Dermis blood vessel endothelial cell (primary cell): ENCODE results near the gene ISYNA1. TPM values are rescaled to one million over a fixed set of nuclear protein-coding genes. Genes with fewer than 3 reads are reported as not detected.

Experiments used
- DNase-seq: peaks from one replicate; pipeline ENCODE4 v3.0.0; 2010
- total RNA-seq: library from RNA; depleted of rRNA; stranded (reverse); fragments of >200 nt; gene quantifications from 2 replicates; pipeline ENCODE4 v1.2.3, GENCODE V29; 2014

Gene ISYNA1
- total RNA-seq, 1 donor from 2014 or later = 35.4 TPM

DNA sequence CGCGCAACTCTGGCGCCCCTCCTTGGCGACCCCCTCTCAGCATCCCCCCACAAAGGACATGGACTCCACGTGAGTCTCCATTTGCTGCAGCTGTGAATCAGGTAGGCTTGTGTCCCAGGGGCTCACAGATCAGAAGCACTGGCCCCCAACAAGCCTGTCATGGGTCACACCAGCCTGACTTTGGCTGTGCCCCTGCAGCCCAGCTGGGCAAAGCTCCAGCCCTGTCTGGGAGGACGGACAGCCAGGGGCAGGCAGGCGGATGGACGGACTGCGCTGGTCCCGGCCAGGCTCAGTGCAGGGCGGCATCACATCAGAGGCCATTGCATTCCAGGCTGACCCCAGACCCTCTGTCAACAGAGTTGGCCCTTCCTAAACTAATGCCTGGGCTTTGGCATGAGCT lies 28.4 kb upstream of the ISYNA1 start:
- no peak for DNase-seq

DNA sequence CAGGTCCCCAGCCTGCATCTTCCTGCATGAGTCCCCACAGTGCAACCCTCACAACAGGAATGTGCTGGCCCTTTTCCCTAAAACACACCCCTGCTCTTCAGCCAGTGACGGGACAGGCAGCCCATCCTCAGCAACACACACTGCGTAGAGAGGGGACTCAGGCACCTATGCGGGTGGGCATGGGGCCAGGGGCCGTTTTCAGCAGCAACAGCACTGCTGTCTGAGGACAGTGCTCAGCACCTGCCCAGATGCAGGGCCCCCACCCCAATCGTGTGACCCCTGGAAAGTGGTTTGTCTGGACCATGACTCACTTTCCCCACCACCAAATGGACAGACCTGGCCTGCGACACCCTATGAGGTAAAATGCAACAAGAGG lies 28.0 kb upstream of the ISYNA1 start:
- no peak for DNase-seq

DNA sequence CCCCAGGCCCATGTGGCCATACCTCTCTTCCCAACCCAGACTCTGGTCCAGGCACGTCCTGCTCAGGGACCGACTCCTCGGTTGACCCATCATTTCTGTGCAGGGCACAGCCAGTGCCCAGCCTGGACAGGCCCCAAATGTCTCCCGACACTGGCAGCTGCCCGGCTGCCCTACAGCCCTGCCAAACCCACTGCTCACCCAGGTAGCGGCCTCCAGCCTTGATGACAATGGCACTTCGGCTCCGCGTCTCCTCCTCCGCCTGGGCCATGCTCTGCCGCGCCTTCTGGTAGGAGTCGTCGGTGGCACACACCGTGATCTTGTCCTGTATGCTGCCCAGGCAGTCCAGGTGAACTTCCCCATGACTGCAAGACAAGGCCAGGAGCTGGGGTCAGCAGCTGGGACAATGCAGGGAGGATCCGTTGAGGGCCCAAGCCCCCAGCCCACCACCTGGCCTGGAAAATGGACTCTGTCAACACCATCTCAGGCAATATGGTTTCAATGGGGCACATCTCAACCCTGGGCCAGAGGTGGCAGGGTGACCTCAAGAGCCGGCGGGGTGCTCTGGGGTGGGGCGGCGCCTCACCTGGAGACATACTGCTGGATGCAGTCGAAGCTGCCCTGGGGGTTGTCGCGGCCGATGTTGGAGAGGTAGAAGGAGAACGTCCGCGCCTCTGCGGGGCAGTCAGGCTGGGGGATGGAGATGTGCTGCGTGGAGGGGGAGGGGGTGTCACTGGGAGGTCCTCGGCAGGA lies 27.5 kb upstream of the ISYNA1 start:
- no peak for DNase-seq

DNA sequence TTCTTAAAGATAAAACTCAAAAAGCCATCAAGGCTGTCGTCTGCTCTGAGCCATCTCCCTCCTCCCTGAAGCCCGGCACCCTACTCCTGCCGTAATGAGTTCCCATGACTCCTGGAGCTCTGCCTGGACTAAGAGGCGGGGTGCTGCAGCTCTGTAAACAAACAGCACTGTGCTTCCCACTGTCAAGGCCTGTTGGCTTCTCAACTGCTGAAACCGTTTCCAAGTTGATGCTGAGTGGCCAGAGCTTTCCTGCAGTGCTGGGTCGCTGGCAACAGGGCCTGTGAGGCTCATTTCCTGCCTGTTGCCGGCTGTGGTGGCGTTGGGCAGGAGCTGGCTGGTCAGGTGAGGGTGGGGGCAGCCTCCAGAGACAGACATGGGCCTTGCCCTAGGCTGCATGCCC lies 26.7 kb upstream of the ISYNA1 start:
- peak; percentile 67 for DNase-seq

DNA sequence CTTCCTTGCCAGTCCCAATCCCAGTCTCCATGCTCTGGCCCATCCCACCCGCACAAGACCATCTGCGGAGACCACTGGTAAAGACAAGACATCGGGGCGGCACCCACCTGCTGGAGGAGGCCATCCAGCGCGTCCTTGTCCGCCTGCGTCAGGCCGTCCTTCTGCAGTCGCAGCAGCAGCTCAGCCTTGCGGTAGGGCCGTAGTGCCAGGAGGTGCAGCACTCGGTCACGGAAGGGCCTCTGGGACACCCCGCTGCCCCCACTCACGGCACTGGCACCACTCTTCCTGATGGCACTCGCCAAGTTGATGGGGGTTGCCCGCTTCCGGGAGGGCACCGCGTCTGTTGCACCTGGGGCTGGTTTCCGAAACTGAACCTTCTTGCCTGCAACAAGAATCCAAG lies 23.5 kb upstream of the ISYNA1 start:
- DNase-seq = no peak

DNA sequence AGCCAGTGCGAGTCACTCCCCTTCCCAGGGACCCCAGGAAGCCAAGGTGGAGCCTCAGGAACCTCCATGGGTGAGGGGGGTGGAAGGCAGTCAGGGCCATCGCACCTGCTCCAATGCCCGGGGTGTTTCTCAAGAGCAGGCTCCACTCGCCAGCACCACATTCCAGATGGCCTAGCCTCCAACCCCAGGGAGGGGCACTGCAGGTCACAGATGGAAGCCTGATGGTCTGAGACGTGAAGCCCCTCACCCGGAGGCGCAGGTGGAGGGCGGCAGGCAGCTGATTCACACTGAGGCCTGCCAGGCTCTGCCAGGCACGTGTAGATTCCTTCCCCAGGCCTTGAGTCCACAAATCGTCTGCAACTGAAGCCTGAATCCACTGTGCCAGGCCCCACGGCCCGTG lies 23.0 kb upstream of the ISYNA1 start:
- DNase-seq = no peak

DNA sequence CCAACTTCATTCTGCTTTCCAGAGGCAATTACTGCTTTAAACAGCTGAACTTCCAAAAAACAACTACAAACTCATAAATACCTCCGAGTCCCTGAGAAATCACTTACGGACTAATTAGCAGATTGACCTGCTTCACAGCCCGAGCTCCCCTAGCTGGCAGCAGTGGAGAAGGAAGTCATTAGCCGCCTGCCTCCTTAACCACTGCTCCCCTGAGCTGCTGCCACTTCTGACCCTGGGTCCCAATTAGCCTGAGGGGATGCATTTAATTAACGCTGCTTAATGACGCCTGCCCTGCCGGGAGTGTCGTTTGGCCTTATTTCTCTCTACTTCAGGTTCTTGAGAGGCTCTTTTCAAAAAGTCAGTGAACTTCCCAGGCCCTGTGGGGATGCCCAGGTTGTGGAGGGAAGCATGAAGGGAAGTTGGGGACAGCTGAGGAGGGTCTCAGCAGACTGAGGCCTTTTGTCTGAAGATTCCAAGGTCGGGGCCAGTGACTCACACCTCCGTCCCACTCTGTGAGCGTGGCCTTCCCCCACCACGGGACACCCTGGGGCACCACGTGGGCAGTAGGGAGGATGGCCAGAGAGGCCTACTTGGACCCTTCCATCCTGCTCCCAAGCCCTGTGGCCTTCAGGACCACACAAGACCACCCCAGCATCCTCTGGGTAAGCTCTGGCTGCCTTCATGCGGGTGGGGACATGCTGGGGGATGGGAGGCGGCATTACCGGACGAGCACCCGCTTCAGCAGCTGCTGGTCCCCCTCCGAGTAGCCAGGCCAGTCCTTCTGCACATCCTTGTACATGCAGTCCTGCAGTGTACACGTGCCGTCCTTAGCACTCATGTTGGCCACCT lies 19.8 kb upstream of the ISYNA1 start:
- no peak for DNase-seq

DNA sequence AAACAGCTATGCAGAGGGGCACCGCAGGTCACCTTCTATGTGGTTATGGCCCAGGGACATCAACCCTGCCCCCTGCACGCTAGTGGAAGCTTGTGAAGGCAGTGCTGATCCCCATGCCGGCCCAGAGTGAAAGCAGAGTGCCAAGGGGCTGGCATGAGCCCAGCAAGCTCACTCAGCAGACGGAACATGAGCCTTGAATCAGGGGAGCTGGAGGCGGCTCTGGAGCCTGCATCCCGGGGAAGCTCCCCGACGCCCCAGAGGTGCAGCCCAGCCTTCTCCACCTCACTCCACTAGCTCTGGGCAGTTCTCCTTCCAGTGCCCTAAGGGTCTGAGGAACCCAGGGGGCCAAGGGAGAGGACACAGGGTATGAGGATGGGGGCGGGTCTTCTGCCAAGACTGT lies 19.0 kb upstream of the ISYNA1 start:
- DNase-seq = no peak

DNA sequence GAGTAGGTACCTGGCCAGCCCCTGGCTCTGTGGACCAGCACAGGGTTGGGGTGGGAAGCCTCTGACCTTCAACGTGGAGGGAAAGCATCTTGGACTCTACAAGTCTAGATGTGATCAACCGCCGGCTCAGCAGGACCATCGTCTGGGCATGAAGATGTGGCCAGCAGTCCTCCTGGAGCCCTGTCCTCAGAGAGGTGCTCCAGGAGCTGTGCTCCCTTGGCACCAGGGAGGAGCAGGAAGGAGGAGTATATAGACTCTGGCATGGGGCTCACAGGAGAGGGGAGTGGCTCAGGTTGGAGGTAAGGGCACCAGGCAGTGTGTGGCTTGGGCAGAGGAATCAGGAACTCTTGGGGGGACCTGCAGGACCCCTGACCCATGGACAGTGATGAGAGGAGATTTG lies 18.3 kb upstream of the ISYNA1 start:
- DNase-seq = no peak

DNA sequence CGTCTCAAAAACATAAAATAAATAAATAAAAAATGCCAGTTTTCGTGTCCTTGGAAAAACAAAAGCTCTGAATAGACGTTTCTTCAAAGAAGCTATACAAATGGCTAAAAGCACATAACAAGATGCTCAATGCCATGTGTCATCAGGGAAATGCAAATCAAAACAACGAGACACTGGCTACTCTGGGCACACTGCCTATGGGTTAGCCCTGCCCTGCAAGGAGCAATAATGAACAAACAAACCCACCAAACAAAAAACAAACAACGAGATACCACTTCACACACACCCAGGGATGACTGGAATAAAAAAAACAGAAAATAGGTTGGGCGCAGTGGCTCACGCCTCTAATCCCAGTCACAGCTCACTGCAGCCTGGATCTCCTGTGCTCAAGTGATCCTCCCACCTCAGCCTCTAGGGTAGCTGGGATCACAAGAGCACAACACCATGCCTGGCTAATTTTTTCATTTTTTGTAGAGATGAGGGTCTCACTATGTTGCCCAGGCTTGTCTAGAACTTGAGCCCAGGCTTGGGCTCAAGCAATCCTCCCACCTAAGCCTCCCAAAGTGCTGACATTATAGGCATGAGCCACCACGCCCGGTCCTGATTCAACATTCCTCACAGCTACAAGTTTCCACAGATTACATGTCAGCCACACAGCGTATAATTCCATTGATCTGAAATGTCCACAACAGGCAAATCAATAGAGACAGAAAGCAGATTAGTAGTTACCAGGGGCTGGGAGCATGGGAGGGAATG lies 15.5 kb upstream of the ISYNA1 start:
- DNase-seq = no peak

DNA sequence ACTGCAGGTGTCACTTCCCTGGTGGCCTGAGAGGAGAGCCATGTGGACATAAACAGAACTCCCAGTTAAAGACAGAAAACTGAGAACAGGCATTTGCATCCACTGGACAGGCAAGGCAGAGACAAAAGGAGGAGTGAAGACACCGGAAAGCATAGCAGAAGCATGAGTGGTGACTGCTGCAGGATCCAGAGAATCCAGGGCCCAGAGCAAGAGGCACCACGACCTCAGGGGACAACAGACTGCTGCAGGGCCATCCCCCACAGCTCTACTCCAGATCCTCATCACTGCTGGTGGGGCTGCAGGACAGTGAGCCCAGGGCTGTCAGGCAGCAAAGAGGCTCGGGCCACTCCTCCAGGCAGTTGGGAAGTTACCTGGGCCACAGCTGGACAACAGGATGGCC lies 14.5 kb upstream of the ISYNA1 start:
- DNase-seq = no peak

DNA sequence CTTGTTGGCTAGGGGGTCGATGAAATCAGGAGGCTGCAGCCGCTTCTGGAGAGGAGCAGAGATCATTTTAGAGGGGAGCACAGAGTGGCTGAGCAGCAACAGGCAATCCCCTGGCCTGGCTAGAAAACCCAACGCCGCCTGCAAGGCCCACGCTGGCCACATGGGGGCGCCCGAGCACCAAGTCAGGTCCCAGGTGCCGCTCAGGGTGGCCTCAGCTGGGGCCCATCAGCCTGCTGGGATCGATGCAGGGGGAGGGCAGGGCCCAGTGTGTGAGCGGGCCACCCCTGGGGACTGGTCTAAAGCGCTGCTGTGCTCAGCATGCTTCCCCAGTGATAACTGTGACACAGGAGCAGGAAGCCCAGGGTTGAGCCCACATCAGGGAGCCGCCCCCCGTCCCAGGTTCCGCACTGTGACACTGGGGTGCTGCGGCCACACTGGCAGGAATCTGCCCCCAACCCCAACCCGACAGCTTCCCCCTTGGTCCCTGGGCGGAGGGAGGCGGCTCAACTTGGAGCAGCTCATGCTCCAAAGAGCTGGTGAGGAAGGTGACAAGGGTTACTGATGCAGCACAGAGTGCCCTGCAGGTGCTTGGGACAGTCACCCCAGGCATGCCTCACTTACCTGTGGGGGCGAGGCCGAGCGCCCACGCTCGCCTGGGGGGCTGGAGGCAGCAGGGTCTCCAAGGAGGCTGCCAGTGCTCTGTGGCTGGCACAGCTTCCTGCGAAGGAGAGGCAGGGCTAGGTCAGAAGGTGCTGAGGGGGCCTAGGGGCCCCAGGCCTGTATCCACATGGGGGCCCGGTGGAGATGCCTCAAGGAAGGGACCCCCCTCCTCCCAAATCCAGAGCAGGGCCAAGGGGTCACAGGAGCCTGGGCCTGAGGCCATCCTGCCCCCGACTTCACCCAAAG lies 13.3 kb upstream of the ISYNA1 start:
- DNase-seq = peak; percentile 84

DNA sequence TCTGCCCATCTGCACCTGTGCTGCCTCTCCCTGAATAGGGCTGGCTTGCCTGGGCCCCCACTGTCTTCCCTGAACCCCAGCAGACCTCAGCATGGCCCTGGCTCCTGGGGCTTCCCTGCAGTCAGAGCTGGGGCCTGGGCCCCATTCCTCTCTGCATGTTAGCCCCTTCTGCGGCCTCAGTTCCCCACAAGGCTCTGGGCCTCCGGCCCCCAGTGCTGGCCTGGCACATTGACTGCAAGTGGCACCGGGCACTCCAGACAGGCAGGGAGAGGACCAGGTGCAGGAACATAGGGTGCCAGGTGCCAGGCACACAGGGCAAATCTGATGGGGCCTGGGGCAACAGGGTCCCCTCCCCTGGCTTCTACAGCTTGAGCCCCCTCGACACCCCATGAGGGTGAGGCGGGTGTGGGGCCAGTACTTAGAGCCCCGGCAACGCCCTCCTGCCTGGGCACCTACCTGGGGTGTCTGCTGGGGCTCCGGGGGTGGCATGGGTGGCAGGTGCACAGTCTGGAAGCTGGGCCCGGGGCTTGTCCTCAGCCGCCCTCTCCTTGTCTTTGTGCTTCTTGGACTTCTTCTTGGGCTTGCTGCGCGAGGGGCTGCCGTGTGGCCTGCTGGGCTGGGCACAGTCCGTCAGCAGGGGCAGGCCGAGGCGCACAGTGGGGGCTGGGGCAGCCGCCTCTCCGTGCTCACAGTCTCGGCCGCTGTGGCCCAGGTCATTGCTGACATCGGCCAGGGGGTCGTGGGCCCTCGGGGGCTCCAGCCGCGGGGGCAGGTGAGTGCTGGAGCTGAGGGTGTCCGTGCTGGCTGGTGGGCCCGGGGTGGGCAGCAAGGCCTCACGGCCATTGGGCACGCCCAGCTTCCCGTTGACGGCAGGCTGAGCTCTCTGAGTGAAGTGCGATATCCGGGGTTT lies 12.3 kb upstream of the ISYNA1 start:
- no peak for DNase-seq

DNA sequence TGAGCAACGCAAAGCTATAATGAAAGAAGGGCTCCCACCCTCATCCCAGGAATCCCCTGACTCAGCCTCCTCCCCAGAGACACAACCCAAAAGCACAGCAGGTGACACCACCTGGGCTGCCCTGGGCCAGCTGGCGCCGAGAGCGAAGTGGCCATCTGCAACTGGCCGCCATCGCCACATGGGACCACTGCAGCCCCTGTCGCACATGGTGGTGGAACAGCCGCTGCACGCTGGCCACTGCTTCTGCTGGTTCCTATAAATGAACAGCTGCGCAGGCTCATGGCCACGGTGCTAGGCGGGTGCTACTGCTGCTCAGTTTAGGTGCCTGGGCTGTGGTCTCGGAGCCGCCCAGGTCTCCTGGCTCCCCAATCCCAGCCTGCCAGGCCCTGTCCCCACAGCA lies 11.6 kb upstream of the ISYNA1 start:
- DNase-seq = no peak

DNA sequence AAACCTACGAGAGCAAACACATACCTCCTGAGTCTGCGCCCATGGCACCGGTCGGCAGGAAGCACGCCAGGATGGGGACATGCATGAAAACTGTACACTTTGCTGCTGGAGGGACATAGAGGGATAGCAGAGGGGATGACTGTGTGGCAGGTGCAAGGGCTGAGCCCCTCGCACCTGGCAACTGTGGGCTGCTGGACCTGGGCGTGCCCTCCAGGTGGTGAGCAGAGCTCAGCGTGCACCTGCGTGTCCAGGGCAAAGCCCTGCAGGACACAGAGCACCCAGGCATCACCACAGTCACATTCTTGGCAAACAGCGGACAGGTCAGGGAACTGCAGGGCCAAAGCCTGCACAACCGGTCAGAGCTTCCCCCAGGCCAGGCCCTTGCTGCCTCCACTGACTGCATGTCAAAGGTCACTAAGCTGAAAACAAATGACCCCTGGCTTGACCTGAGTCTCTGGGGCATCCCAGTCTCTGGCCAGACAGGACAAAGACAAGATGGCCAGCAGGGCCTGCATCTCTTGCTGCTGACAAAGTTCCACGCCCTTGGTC lies 9.0 kb upstream of the ISYNA1 start:
- DNase-seq = no peak

DNA sequence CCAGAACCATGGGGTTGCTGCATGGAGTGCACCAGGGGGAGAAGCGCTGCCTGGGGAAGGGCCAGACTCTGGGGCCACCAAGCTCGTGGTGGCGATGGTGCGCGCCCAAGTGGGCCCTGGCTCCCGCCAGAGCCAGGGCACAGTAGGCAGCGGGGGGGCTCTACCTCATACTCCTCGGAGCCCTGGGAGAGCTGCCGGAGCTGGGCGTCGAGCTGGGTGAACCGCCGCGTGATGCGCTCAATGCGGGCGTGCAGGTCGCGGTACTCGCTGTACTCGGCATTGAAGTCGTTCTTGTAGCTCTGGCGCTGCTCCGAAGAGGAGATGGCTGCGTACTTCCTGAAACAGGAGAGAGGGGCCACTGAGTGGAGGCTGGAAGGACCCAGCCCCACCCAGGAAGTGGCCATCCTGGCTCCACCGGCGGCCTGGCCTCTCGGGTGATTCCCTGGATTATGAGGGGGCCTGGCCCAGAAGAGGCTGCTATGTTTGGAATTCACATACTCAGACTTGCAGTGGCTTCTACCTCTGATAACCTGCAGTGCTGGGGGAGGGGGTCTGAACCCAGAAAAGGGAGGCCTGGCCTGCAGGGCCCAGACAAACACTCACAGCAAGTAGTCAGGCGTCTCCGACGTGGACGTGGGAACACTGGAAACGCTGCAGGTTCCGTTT lies 8.3 kb upstream of the ISYNA1 start:
- no peak for DNase-seq

DNA sequence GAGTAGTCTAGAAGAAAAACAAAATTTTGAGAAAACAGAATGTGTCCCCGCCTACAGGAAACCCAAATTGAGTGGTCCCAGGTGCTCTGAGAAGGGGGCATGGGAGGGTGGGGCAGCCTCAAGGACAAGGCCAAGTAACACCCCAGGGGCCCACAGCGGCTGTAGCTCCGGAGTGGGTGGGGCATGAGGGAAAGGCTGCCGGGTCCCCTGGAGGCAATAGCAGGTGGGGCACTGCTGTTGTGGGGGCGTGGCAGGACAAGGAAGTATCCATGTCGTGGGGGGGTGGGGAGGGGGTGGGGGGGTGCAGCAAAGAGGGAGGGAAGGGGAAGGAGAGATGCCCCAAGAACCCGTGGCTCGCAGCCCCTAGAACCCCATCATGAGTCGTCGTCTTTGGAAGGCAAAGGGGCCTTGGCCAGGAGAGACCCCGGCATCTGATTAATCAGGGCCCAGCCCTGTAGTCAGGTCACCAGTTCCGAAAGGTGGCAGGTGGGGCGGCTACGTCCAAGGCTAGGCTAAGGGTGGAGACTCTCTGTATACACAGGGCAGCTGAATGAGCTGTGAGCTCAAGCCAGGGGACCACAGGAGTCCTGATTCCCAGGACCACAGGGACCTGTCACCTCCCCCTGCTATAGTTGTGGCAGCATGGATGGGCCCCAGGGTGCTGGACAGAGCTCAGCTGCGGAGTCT lies 7.5 kb upstream of the ISYNA1 start:
- DNase-seq = no peak

DNA sequence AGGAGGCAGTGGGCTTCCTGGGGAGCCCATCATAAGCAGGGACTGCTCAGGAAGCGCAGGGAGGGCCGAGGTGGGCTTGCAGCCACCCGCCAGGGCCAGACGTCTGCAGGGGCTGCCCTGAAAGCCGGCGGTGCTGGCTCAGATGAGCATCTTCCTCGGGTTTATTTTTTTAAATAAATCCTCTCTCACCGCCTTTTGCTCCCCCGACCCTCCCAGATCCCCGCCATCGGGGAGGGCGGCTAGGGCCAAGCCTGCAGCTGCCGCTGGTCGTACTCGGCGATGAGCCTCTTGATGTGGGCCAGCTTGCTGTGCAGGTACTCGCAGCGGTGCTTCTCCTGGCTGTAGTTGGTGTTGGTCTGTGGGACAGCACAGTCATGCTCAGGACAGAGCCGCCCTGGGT lies 6.6 kb upstream of the ISYNA1 start:
- DNase-seq = no peak

DNA sequence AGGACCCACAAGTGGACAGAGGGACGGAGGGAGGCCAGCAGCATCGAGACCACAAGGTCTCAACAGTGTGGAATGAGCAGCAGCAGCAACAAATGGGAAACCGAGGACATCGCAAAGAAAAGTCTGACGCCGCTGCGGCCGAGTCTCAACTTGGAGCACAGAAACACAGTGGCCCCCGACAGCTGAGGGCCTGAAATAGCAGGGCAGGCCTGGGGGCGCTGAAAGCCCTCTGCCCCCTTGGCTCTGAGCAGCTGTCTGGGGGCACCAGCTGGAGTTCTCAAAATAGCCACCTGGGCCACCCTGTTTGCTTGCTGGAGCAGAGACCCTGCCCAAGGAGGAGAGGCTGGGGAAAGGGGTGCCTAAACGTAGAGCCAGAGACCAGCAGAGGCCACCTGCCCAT lies 5.9 kb upstream of the ISYNA1 start:
- no peak for DNase-seq

DNA sequence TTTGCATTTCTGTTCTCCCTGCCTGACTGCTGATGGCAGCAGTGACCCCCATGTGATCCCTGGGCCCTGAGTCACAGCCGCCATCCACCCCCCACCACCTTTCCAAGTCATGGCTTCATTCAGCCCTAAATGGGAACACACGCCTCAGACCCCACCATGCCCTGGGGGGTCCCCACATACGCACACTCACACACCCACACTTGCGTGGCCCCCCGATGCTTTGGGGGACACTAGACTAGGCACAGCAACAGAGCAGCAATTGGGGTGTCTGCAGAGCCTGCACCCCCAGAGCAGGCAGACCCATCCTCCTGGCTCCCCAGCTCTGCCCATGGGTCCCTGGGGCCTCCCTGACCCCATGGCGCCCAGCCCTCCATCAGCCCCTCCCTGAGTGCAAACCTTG lies 5.5 kb upstream of the ISYNA1 start:
- DNase-seq = no peak
